Measurements from ENCODE around the gene OR10G3.

- TF ChIP-seq POLR2A (IDR thresholded peaks at IDR 0.05; ENCODE audit: low read depth, low read length) (no peak), POLR2AphosphoS5 (IDR thresholded peaks at IDR 0.05; ENCODE audit: low read depth, low read length) (no peak)
Measured at GRCh38 chr14:21537090-21537424, 42.8 kb downstream of the OR10G3 start.

All from GM12892 (cell line).